ENCODE measurements around the gene ST7. TPM values are rescaled to one million over a fixed set of nuclear protein-coding genes. Genes with fewer than 3 reads are reported as not detected.

ST7 gene
- total RNA-seq, result 25.4 and 34.2 TPM in 2 replicates

DNA sequence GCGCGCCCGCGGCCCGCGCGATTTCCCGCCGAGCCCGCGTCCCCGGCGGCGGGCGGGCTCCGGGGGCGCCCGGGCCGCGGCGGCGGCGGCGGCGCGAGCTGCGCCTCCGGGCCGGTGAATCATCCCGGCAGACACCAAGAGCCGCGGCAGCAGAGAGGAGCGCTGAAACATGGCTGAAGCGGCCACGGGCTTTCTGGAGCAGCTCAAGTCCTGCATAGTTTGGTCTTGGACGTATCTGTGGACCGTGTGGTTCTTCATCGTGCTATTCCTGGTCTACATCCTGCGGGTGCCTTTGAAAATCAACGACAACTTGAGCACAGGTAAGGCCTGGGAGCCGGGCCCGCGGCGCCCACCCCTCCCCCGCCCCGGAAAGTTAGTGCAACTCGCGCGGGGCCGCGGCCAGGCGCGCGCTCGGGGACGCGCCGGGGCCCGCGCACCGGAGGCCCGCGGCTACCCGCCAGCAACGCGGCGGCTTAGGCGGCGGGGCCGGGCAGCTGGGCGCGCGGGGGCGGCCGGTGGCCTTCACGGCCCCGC is at the start of gene ST7:
Gene ST7 (plus strand): TSS at position 130 of the 534 bp plus-strand sequence. CDS start 40 bp downstream, at position 170.

Small RNA genes lying within 50 kb of the gene (small RNA-seq; reads per million reads assigned to genes)
- gene AC002542.1 (ENCODE audit: low replicate concordance) (not detected), gene MTCYBP6 (ENCODE audit: low replicate concordance) (not detected), gene RF00019 (ENCODE audit: low replicate concordance) (not detected), gene RF02179 (ENCODE audit: low replicate concordance) (not detected), gene RF02180 (ENCODE audit: low replicate concordance) (not detected), gene RF02181 (ENCODE audit: low replicate concordance) (not detected), gene RF02183 (ENCODE audit: low replicate concordance) (not detected), gene RF02184 (ENCODE audit: low replicate concordance) (not detected), gene RF02185 (ENCODE audit: low replicate concordance) (not detected), gene RF02188 (ENCODE audit: low replicate concordance) (not detected), gene RNA5SP239 (ENCODE audit: low replicate concordance) (not detected)

Other genes with a start within 250 kb of the ST7 start
- gene CAPZA2, start 90.9 kb upstream of the ST7 start, total RNA-seq, result 83.2 and 139 TPM in 2 replicates